ENCODE data around the gene RRBP1.

The RRBP1 gene

DNA sequence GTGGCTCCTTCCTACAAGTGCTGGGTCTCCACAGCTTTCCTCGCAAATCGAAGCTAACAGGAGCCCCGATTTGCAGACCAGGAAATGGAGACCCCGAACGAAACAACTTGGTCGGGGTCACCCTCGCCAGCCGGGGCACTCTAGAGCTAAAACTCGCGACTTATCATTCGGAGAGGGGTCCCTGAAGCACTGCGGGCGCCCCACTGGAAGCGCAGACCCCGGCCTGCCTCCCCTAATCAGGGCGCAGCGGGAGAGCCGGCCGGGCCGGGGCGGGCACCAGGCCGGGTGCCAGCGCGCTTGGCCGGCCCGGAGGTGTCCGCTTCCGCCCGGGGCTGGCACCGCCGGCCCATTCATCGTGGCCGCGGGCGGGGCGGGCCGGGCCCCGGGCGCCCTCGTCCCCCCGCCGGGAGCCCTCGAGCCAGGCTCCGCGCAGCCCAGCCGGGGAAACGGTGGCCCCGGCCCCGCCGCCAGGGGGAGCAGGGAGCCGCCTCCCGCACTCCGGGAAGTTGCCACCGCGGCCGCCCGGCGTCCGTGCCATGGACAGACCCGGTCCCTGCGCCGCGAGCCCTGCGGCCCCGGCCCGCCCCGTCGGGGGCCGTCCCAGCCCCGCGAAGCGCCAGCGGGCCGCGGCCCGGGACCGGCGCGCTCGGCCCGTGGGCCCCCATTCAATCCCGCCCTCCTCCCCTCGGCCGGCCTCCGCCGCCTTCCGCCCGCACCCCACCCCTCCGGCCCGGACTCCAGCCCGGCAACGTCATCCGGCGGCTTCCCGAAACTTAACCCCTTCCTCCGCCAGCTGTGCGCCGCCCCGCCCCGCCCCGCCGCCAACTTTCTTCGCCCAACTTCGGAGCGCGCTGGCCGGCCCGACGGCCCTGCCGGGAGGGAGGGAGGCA lies 961 bp downstream of the RRBP1 start:
- DNase-seq (ENCODE audit: low spot score): peak; percentile 96
- TF ChIP-seq, protein P1, sequence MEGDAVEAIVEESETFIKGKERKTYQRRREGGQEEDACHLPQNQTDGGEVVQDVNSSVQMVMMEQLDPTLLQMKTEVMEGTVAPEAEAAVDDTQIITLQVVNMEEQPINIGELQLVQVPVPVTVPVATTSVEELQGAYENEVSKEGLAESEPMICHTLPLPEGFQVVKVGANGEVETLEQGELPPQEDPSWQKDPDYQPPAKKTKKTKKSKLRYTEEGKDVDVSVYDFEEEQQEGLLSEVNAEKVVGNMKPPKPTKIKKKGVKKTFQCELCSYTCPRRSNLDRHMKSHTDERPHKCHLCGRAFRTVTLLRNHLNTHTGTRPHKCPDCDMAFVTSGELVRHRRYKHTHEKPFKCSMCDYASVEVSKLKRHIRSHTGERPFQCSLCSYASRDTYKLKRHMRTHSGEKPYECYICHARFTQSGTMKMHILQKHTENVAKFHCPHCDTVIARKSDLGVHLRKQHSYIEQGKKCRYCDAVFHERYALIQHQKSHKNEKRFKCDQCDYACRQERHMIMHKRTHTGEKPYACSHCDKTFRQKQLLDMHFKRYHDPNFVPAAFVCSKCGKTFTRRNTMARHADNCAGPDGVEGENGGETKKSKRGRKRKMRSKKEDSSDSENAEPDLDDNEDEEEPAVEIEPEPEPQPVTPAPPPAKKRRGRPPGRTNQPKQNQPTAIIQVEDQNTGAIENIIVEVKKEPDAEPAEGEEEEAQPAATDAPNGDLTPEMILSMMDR (IDR thresholded peaks at IDR 0.05; ENCODE audit: extremely low read depth, missing control alignments): peak; percentile 71

DNA sequence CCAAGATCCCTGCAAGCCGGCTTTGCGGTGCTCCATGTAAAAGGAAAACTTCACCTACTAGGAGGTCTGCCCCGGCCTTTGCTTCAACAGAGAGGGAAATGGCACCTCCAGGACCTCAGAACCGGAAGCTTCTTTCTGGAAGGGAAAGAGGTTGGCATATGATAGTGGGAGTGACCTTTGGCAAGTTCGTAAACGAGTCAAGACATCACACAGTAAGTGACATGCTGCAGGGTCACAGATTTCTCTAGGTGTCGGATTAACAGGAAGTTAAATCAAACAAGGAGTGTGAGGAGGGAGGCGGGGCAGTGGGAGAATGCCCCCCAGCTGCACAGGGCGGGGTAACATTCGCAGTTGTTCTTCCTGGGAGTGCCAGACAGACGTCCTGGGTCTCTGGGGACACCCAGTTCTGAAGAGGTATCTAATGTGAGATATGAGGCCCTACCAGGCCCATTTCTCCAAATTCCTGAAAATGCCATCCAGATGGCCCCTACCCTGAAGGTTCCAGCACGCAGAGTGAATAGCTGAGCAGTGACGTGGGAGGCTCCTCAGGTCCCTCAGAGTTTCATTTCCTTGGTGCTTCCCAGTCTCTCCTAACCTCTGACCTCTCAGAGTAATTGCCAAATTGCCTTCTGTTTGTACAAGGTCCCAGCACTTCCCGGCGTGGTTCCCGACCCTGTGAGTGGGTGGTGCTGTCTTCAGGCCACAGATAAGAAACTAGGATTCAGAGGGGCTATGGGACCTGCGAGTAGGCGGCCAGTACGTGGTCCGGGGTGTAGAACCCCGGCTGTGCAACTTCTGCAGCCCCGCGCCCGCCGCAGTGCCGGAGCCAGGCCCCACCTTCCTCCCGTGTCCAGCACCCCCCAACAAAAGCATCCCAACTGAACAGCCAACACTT lies 1.9 kb downstream of the RRBP1 start:
- TF ChIP-seq, protein P1 (IDR thresholded peaks at IDR 0.05; ENCODE audit: extremely low read depth, missing control alignments): no peak
- DNase-seq (ENCODE audit: low spot score): no peak

DNA sequence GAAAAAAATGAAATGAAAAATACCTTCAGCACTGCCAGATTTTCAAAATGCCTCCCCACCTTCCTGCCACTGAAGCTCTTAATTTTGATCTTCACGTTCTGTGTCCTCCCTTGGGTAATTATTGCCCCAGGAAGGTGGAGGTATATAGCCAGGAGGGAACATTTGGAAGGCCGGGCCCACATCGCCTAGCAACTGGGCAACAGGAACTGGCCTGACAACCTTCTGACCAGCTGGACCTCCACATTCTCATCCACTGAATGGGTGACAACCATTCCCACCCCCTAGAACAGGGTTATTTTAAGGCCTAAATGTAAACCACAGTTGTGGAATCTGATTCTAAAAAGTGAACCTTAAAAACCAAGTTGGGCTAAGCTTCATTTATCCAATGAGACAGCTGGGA lies 3.2 kb downstream of the RRBP1 start:
- DNase-seq (ENCODE audit: low spot score): no peak
- TF ChIP-seq, protein P1 (IDR thresholded peaks at IDR 0.05; ENCODE audit: extremely low read depth, missing control alignments): no peak

GRCh38 chr20:17678295-17678694 lies 3.7 kb downstream of the RRBP1 start:
- TF ChIP-seq, protein P1 (IDR thresholded peaks at IDR 0.05; ENCODE audit: extremely low read depth, missing control alignments): no peak
- no peak for DNase-seq (ENCODE audit: low spot score)

- TF ChIP-seq, protein P1 (IDR thresholded peaks at IDR 0.05; ENCODE audit: extremely low read depth, missing control alignments): no peak
- no peak for DNase-seq (ENCODE audit: low spot score)
Measured at GRCh38 chr20:17676942-17677341, 5.1 kb downstream of the RRBP1 start.

- DNase-seq (ENCODE audit: low spot score): no peak
- TF ChIP-seq, protein P1 (IDR thresholded peaks at IDR 0.05; ENCODE audit: extremely low read depth, missing control alignments): no peak
Measured at GRCh38 chr20:17676378-17676759, 5.7 kb downstream of the RRBP1 start.
